ENCODE measurements around the gene FOXL2. TPM values are rescaled to one million over a fixed set of nuclear protein-coding genes. Genes with fewer than 3 reads are reported as not detected.
A peak's percentile ranks its signal among the peaks of the same experiment; 100 is the strongest.

Gene FOXL2
- total RNA-seq, 3 donors from 2014 or later, result 0.09 TPM; not detected in 2

GRCh38 chr3:138912237-138912636 is 34.7 kb downstream of the FOXL2 start:
- TF ChIP-seq CTCF (IDR thresholded peaks at IDR 0.05), result no peak
- no peak for ATAC-seq

GRCh38 chr3:138911621-138912020 is 35.3 kb downstream of the FOXL2 start:
- Histone ChIP-seq H3K36me3 (ENCODE audit: low read depth) (no peaks in the 10 kb centered on the region), H3K9me3 (no peaks in the 10 kb centered on the region), H3K4me1 (ENCODE audit: low read depth) (peaks cover 6% of the 10 kb centered on the region), H3K4me3 (no peak overlapping the region)
- TF ChIP-seq CTCF (IDR thresholded peaks at IDR 0.05), result no peak
- ATAC-seq (no peak), DNase-seq (no peak)
- intact Hi-C loops (cut with DNase I, micrococcal nuclease), result loop anchor here in 1 of 2 donors (10.0 kb wide), 1 partner anchor 77 kb away; the partner anchor contains the start of gene PIK3CB

More at GRCh38 chr3:138912237-138912636, 34.7 kb downstream of the FOXL2 start:
- intact Hi-C loops (cut with DNase I, micrococcal nuclease), result loop anchor here in 1 of 2 donors (10.0 kb wide), 1 partner anchor 77 kb away; the partner anchor contains the start of gene PIK3CB
- Histone ChIP-seq H3K4me3 (no peak overlapping the region), H3K9me3 (no peaks in the 10 kb centered on the region), H3K4me1 (ENCODE audit: low read depth) (peaks cover 8% of the 10 kb centered on the region), H3K36me3 (ENCODE audit: low read depth) (no peaks in the 10 kb centered on the region)
- DNase-seq, result no peak

DNA sequence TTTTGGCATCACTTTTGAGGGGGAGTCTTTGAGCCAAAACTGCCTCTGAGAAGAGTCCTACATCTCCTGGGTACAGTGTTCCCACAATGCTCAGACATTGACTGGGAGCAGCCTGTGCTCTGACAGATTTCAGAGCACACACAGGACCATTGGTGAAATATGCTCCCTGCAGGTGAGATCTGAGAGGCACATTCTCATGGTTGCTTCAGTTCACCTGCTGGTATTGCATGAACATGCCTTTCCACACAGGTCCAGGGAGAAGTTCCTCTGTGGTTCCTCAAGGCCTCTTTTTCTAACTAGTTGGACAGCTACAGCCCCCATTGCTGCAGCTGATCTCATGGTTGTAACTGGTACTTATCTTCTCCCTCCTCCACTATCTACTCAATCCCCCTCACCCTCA is 37.0 kb downstream of the FOXL2 start:
- ATAC-seq, result peak; percentile 56
- Histone ChIP-seq H3K9me3 (no peaks in the 10 kb centered on the region), H3K4me1 (ENCODE audit: low read depth) (no peaks in the 10 kb centered on the region), H3K4me3 (no peak overlapping the region), H3K36me3 (ENCODE audit: low read depth) (no peaks in the 10 kb centered on the region)
- DNase-seq, result no peak
- intact Hi-C loops (cut with DNase I, micrococcal nuclease), result loop anchor here in 1 of 2 donors (10.0 kb wide), 1 partner anchor 75 kb away; the partner anchor contains the start of gene PIK3CB
- TF ChIP-seq CTCF (IDR thresholded peaks at IDR 0.05), result no peak

GRCh38 chr3:138908846-138909245 is 38.1 kb downstream of the FOXL2 start:
- no peaks in the 10 kb centered on the region for H3K9me3 ChIP-seq
- no peak overlapping the region for H3K4me3 ChIP-seq
- TF ChIP-seq CTCF (IDR thresholded peaks at IDR 0.05), result no peak
- intact Hi-C loops (cut with DNase I, micrococcal nuclease), result no loop called here
- DNase-seq (no peak), ATAC-seq (no peak)
- H3K4me1 ChIP-seq (ENCODE audit: low read depth), result no peaks in the 10 kb centered on the region
- no peaks in the 10 kb centered on the region for H3K36me3 ChIP-seq (ENCODE audit: low read depth)

DNA sequence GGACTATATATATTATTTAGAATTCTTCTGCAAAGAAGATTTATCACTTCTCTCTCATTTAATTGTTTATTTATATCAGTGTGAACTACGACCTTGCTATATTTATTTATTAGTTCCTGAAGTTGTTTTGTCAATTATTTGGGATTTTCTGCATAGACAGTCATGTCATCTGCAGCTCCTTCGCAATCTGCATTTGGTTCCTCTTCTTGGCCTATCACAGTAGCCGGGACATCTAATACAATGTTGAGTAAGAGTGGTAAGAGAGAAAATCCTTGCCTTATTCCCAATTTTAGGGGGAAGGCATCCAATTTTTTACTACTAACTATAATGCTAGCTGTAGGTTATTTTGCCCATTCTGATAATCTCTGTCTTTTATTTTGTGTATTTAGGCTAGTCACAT is 39.4 kb downstream of the FOXL2 start:
- Histone ChIP-seq H3K4me3 (no peak overlapping the region), H3K36me3 (ENCODE audit: low read depth) (no peaks in the 10 kb centered on the region), H3K4me1 (ENCODE audit: low read depth) (no peaks in the 10 kb centered on the region), H3K9me3 (no peaks in the 10 kb centered on the region)
- DNase-seq (no peak), ATAC-seq (no peak)
- TF ChIP-seq CTCF (IDR thresholded peaks at IDR 0.05), result no peak
- intact Hi-C loops (cut with DNase I, micrococcal nuclease), result no loop called here

DNA sequence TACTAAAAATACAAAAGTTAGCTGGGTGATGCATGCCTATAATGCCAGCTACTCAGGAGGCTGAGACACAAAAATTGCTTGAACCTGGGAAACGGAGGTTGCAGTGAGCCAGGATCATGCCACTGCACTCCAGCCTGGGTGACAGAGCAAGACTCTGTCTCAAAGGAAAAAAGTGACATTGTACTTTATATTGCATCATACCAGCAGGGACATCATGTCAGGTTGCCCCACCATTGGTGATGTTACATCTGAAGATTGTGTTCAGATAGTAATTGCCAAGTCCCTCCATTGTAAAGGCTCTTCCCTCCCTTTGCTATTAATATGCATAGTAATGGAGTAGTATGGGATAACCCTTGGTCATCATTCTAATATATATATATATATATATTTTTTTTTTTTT is 44.8 kb downstream of the FOXL2 start:
- Histone ChIP-seq H3K4me3 (no peak overlapping the region), H3K36me3 (ENCODE audit: low read depth) (no peaks in the 10 kb centered on the region), H3K4me1 (ENCODE audit: low read depth) (peaks cover 17% of the 10 kb centered on the region), H3K9me3 (no peaks in the 10 kb centered on the region)
- TF ChIP-seq CTCF (IDR thresholded peaks at IDR 0.05), result no peak
- DNase-seq (no peak), ATAC-seq (no peak)
- intact Hi-C loops (cut with DNase I, micrococcal nuclease), result no loop called here

All from mucosa of descending colon (tissue), 3 donors.